H1 (cell line): Measurements from ENCODE around the gene SOX2. TPM values are rescaled to one million over a fixed set of nuclear protein-coding genes. Genes with fewer than 3 reads are reported as not detected.

Experiments used
- CHD1 ChIP-seq: IDR thresholded peaks from 2 replicates; pipeline ENCODE4 v1.6.1; 2012; ENCODE audit warnings: low read depth, low read length, improper control_type of control experiment
- GTF2F1 ChIP-seq: IDR thresholded peaks from 2 replicates; pipeline ENCODE4 v1.6.1; 2012; ENCODE audit warnings: low read depth, low read length, improper control_type of control experiment, borderline replicate concordance
- HDAC2 ChIP-seq, 2 experiments: fragments of 300-600 bp in 1 of 2; sonication (generic) in 1 of 2; IDR thresholded peaks; 2 replicates each; pipeline ENCODE4 v1.6.1; 2011 to 2012; ENCODE audit warnings: low read depth in 2 of 2, low read length in 2 of 2, mild to moderate bottlenecking in 2 of 2, moderate library complexity in 2 of 2, borderline replicate concordance in 1 of 2, inconsistent platforms in 1 of 2
- POU5F1 ChIP-seq: IDR thresholded peaks from 2 replicates; pipeline ENCODE4 v1.6.1; 2011; ENCODE audit warnings: low read depth, mild to moderate bottlenecking, low read length, moderate library complexity
- SIN3A ChIP-seq, 2 experiments: IDR thresholded peaks in 1 of 2; conservative IDR thresholded peaks in 1 of 2; 2 replicates each; pipeline ENCODE4 v1.6.1; 2011 to 2012; ENCODE audit warnings: low read length in 2 of 2, improper control_type of control experiment in 1 of 2, low read depth in 1 of 2, mild to moderate bottlenecking in 1 of 2
- SRF ChIP-seq: IDR thresholded peaks from 2 replicates; pipeline ENCODE4 v1.6.1; 2011; ENCODE audit warnings: mild to moderate bottlenecking, low read depth, low read length, moderate library complexity
- TAF1 ChIP-seq: IDR thresholded peaks from 2 replicates; pipeline ENCODE4 v1.6.1; 2011; ENCODE audit warnings: mild to moderate bottlenecking, low read depth, low read length
- TAF7 ChIP-seq: optimal IDR thresholded peaks from 2 replicates; pipeline ENCODE3; 2011; ENCODE audit warnings: low read depth, mild to moderate bottlenecking, inconsistent platforms, low read length, moderate library complexity, borderline replicate concordance
- polyA plus RNA-seq, 7 experiments: library from polyadenylated mRNA; depleted of rRNA in 3 of 7; stranded (reverse) in 5 of 7; unstranded in 2 of 7; fragments of >200 nt in 5 of 7; fragments of 200-250 nt in 2 of 7; gene quantifications; 1 replicate in 5 of 7; 2 replicates in 1 of 7; 4 replicates in 1 of 7; pipeline versions ENCODE4 v1.2.1 to v1.2.3, GENCODE V29; 2011 to 2013; ENCODE audit warnings: missing spikeins in 2 of 7, mixed read lengths in 2 of 7
- total RNA-seq: library from RNA; stranded (reverse); fragmentation: NEBNext Ultra II Directional; extraction: Animal tissue kit (Norgen Biotek cat#: 25700); gene quantifications from 2 replicates; pipeline ENCODE4 v1.2.1, GENCODE V29; 2021
- TF ChIP-seq, protein P1 (sequence below): fragments of 300-600 bp; sonication (generic); IDR thresholded peaks from 2 replicates; pipeline ENCODE4 v1.7.1; 2012; ENCODE audit warnings: low read length, moderate library complexity, mild to moderate bottlenecking, inconsistent platforms; ENCODE audit not compliant: insufficient replicate concordance

SOX2 gene
- total and polyA plus RNA-seq, 2 of the 8 experiments (the other 6 are each of a cell fraction or from before 2014, with no cell fraction given): 149 to 247 TPM

DNA sequence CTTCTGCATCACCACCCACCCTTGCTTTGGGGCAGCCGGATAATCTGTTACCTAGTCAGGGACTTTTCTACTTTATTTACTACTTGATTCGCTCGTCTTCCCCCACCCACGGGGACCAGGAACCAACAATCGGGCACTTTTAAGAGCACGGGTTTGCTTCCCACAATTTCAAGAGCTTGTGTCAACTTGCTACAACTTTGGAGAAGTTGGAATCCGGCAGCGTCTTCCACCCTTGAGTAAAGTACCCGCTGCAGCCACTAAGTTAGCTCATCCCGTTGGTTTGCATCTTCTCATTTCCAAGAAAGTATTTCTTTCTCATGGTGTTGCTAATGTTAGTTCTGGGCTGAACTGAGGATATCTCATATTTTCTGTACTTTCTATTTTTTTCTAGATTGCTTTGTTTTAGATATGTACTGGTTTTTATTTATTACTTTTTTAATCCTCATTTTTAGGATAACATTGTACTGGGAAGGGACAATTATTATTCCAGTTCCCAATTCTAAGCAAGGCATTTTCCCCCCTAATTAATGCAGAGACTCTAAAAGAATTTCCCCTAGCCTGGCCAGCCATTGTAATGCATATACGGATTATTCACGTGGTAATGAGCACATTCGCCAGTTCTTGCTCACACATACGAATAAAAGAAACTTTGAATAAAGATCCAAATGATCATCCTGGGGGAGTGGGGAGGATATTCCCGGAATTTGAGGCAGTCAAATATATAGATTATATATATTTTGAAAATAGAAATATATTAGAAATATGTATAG lies 4.0 kb downstream of the SOX2 start (continued):
- TF ChIP-seq, protein P1, sequence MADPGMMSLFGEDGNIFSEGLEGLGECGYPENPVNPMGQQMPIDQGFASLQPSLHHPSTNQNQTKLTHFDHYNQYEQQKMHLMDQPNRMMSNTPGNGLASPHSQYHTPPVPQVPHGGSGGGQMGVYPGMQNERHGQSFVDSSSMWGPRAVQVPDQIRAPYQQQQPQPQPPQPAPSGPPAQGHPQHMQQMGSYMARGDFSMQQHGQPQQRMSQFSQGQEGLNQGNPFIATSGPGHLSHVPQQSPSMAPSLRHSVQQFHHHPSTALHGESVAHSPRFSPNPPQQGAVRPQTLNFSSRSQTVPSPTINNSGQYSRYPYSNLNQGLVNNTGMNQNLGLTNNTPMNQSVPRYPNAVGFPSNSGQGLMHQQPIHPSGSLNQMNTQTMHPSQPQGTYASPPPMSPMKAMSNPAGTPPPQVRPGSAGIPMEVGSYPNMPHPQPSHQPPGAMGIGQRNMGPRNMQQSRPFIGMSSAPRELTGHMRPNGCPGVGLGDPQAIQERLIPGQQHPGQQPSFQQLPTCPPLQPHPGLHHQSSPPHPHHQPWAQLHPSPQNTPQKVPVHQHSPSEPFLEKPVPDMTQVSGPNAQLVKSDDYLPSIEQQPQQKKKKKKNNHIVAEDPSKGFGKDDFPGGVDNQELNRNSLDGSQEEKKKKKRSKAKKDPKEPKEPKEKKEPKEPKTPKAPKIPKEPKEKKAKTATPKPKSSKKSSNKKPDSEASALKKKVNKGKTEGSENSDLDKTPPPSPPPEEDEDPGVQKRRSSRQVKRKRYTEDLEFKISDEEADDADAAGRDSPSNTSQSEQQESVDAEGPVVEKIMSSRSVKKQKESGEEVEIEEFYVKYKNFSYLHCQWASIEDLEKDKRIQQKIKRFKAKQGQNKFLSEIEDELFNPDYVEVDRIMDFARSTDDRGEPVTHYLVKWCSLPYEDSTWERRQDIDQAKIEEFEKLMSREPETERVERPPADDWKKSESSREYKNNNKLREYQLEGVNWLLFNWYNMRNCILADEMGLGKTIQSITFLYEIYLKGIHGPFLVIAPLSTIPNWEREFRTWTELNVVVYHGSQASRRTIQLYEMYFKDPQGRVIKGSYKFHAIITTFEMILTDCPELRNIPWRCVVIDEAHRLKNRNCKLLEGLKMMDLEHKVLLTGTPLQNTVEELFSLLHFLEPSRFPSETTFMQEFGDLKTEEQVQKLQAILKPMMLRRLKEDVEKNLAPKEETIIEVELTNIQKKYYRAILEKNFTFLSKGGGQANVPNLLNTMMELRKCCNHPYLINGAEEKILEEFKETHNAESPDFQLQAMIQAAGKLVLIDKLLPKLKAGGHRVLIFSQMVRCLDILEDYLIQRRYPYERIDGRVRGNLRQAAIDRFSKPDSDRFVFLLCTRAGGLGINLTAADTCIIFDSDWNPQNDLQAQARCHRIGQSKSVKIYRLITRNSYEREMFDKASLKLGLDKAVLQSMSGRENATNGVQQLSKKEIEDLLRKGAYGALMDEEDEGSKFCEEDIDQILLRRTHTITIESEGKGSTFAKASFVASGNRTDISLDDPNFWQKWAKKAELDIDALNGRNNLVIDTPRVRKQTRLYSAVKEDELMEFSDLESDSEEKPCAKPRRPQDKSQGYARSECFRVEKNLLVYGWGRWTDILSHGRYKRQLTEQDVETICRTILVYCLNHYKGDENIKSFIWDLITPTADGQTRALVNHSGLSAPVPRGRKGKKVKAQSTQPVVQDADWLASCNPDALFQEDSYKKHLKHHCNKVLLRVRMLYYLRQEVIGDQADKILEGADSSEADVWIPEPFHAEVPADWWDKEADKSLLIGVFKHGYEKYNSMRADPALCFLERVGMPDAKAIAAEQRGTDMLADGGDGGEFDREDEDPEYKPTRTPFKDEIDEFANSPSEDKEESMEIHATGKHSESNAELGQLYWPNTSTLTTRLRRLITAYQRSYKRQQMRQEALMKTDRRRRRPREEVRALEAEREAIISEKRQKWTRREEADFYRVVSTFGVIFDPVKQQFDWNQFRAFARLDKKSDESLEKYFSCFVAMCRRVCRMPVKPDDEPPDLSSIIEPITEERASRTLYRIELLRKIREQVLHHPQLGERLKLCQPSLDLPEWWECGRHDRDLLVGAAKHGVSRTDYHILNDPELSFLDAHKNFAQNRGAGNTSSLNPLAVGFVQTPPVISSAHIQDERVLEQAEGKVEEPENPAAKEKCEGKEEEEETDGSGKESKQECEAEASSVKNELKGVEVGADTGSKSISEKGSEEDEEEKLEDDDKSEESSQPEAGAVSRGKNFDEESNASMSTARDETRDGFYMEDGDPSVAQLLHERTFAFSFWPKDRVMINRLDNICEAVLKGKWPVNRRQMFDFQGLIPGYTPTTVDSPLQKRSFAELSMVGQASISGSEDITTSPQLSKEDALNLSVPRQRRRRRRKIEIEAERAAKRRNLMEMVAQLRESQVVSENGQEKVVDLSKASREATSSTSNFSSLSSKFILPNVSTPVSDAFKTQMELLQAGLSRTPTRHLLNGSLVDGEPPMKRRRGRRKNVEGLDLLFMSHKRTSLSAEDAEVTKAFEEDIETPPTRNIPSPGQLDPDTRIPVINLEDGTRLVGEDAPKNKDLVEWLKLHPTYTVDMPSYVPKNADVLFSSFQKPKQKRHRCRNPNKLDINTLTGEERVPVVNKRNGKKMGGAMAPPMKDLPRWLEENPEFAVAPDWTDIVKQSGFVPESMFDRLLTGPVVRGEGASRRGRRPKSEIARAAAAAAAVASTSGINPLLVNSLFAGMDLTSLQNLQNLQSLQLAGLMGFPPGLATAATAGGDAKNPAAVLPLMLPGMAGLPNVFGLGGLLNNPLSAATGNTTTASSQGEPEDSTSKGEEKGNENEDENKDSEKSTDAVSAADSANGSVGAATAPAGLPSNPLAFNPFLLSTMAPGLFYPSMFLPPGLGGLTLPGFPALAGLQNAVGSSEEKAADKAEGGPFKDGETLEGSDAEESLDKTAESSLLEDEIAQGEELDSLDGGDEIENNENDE: peak; percentile 86
- peak; percentile 100 for TF ChIP-seq POU5F1
- TF ChIP-seq TAF7: peak; percentile 84
- no peak for TF ChIP-seq GTF2F1
- TF ChIP-seq HDAC2 (IDR thresholded peaks at IDR 0.05; ENCODE audit: borderline replicate concordance in 1 of 2, low read depth in 2 of 2, low read length in 2 of 2): peak in 1 of 2 experiments; percentile 80; a peak in 1 of 4 replicates
- no peak for TF ChIP-seq SRF
- peak; percentile 56; the same call in 1 of the 2 replicates for TF ChIP-seq TAF1
- TF ChIP-seq SIN3A (conservative IDR thresholded peaks at IDR 0.05 in 1 of 2, IDR thresholded peaks at IDR 0.05 in 1 of 2; ENCODE audit: low read depth in 1 of 2, low read length in 2 of 2): peak; percentile 2 to 83; a peak in 2 of 4 replicates
- TF ChIP-seq CHD1: peak; percentile 67
